Tibial nerve (tissue), 4 donors: ENCODE data around the gene LYPD6. TPM values are rescaled to one million over a fixed set of nuclear protein-coding genes. Genes with fewer than 3 reads are reported as not detected.

Source experiments
- DNase-seq, 2 donors: peaks; one replicate each; pipeline ENCODE4 v3.0.0-alpha.2; 2019; ENCODE audit warnings: low spot score in 2 of 2
- H3K27ac ChIP-seq, 4 donors: fragments of 200-600 bp; sonication (generic) in 3 of 4; one replicate each; pipeline ENCODE4 v1.5.1; 2017 to 2019; ENCODE audit warnings: mild to moderate bottlenecking in 1 of 4
- H3K27me3 ChIP-seq, 2 donors: fragments of 200-600 bp; sonication (generic) in 1 of 2; one replicate each; pipeline versions ENCODE4 v1.5.1 to v1.6.0; 2017 to 2019
- H3K36me3 ChIP-seq, 3 donors: fragments of 200-600 bp; sonication (generic); one replicate each; pipeline ENCODE4 v1.5.1; 2018 to 2019
- H3K4me1 ChIP-seq, 4 donors: fragments of 200-600 bp; sonication (generic) in 3 of 4; one replicate each; pipeline ENCODE4 v1.5.1; 2017 to 2019
- H3K4me3 ChIP-seq, 4 donors: fragments of 200-600 bp; sonication (generic) in 3 of 4; one replicate each; pipeline ENCODE4 v1.5.1; 2017 to 2019; ENCODE audit warnings: mild to moderate bottlenecking in 1 of 4, moderate library complexity in 1 of 4
- H3K9me3 ChIP-seq, 4 donors: fragments of 200-600 bp; sonication (generic) in 3 of 4; one replicate each; pipeline ENCODE4 v1.5.1; 2017 to 2019
- EP300 ChIP-seq, 2 donors: sonication (generic); formaldehyde crosslinking; IDR thresholded peaks; one replicate each; pipeline ENCODE4 v1.6.1; 2017; ENCODE audit warnings: antibody characterized with exemption in 2 of 2, mild to moderate bottlenecking in 1 of 2
- POLR2A ChIP-seq, 2 donors: fragments of 450-650 bp; IDR thresholded peaks; one replicate each; pipeline ENCODE4 v1.6.1; 2017; ENCODE audit warnings: antibody characterized with exemption in 2 of 2, mild to moderate bottlenecking in 2 of 2, moderate library complexity in 2 of 2
- WGBS, 2 donors: methylation state at CpG; one replicate each; pipeline ENCODE4 v1.1.5; 2018; 5-methylcytosine and 5-hydroxymethylcytosine counted together
- total RNA-seq, 4 donors: library from RNA; depleted of rRNA; stranded (reverse); fragments of >200 nt; gene quantifications; one replicate each; pipeline ENCODE4 v1.1.0, GENCODE V29; 2016
- TF ChIP-seq, protein P1 (sequence below), 5 experiments: fragments of 200-600 bp in 3 of 5; fragments of 450-650 bp in 2 of 5; sonication (generic) in 3 of 5; IDR thresholded peaks; one replicate each; pipeline ENCODE4 v1.5.1; 2016 to 2019; ENCODE audit warnings: antibody characterized with exemption in 5 of 5, mild to moderate bottlenecking in 3 of 5, moderate library complexity in 2 of 5

The LYPD6 gene
- total RNA-seq, 4 donors from 2014 or later, result 2.4 to 10.7 (median 8.2) TPM

DNA sequence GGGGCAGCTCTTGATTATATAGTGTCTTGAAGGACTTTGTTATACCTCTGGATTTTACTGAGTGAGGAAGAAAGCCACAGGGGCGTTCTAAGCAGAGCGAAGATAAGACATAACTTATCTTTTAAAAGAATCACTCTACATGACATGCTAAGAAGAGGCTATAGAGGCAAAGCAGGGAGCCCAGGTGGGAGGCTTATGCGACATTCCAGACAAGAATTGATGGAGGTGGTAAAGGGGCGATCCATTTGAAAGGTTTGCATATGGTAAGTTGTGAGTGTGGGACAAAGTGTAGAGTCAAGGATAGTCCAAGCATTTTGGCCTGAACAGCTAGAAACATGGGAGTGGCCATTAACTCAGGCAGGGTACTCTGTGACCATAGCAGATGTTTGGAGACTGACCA, 49.8 kb downstream of the LYPD6 start:
- DNase-seq, result no peak
- H3K27ac ChIP-seq, result no peak overlapping the region
- no peaks in the 10 kb centered on the region for H3K36me3 ChIP-seq
- H3K4me1 ChIP-seq, result peaks cover 0 to 12% (median 0%) of the 10 kb centered on the region in 4 donors
- 94 to 95% methylated on average over 4 of the region's 4 CpGs for WGBS, 2 donors
- H3K4me3 ChIP-seq, result no peak overlapping the region
- H3K27me3 ChIP-seq, result no peaks in the 10 kb centered on the region
- H3K9me3 ChIP-seq, result no peaks in the 10 kb centered on the region
- no peak for TF ChIP-seq POLR2A (IDR thresholded peaks at IDR 0.05)
- no peak for TF ChIP-seq EP300 (IDR thresholded peaks at IDR 0.05)
- TF ChIP-seq, protein P1, sequence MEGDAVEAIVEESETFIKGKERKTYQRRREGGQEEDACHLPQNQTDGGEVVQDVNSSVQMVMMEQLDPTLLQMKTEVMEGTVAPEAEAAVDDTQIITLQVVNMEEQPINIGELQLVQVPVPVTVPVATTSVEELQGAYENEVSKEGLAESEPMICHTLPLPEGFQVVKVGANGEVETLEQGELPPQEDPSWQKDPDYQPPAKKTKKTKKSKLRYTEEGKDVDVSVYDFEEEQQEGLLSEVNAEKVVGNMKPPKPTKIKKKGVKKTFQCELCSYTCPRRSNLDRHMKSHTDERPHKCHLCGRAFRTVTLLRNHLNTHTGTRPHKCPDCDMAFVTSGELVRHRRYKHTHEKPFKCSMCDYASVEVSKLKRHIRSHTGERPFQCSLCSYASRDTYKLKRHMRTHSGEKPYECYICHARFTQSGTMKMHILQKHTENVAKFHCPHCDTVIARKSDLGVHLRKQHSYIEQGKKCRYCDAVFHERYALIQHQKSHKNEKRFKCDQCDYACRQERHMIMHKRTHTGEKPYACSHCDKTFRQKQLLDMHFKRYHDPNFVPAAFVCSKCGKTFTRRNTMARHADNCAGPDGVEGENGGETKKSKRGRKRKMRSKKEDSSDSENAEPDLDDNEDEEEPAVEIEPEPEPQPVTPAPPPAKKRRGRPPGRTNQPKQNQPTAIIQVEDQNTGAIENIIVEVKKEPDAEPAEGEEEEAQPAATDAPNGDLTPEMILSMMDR (IDR thresholded peaks at IDR 0.05), result no peak

DNA sequence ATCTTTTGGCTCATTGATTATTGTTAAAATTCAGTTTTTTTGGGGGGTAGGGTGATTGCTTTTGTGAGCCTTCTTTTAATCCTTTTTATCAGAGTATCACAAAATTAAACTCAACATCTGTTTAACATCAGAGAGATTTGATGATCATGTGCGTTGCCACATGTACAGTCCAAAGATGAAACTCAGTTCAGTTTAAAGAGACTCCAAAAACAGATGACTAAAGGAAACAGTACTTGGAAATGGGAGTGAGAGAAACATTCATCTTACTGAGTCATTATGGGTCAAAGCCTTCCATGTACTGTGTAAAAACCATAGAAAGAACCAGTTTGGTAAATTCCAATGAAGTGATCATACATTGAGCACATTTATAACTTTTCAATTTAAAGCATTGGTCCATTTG, 53.0 kb downstream of the LYPD6 start:
- WGBS, 2 donors, result 63 to 70% methylated on average over 1 of the region's 1 CpG
- Histone ChIP-seq H3K9me3 (no peaks in the 10 kb centered on the region), H3K36me3 (no peaks in the 10 kb centered on the region), H3K27ac (no peak overlapping the region), H3K27me3 (no peaks in the 10 kb centered on the region), H3K4me3 (no peak overlapping the region), H3K4me1 (no peaks in the 10 kb centered on the region)
- TF ChIP-seq POLR2A (IDR thresholded peaks at IDR 0.05) (no peak), EP300 (IDR thresholded peaks at IDR 0.05) (peak in 1 of 2 donors; percentile 31)
- no peak for DNase-seq

DNA sequence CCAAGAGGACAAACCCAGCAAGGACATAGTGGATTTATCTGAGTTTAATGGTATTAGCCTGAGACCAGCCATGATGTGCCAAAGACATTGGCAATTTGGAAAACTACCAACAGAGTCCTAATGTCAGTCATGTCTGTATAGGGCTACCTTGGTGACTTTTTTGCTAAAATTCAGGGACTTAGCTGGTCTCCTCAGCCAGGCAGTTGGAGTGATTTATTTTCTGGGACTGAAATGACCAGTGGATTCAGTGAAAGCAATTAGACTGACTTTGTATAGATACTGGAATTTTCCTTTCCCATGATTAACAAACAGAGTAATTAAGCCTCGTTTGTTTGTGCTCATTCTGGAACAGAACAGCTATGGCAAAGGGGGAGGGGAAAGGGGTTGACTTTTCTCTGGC, 55.0 kb downstream of the LYPD6 start:
- Histone ChIP-seq H3K27me3 (no peaks in the 10 kb centered on the region), H3K9me3 (no peaks in the 10 kb centered on the region), H3K27ac (no peak overlapping the region), H3K4me1 (no peaks in the 10 kb centered on the region), H3K4me3 (no peak overlapping the region), H3K36me3 (no peaks in the 10 kb centered on the region)
- 25 to 43% methylated on average over 1 of the region's 1 CpG for WGBS, 2 donors
- DNase-seq, result no peak
- TF ChIP-seq POLR2A (IDR thresholded peaks at IDR 0.05), result no peak
- TF ChIP-seq, protein P1 (IDR thresholded peaks at IDR 0.05), result no peak
- no peak for TF ChIP-seq EP300 (IDR thresholded peaks at IDR 0.05)

DNA sequence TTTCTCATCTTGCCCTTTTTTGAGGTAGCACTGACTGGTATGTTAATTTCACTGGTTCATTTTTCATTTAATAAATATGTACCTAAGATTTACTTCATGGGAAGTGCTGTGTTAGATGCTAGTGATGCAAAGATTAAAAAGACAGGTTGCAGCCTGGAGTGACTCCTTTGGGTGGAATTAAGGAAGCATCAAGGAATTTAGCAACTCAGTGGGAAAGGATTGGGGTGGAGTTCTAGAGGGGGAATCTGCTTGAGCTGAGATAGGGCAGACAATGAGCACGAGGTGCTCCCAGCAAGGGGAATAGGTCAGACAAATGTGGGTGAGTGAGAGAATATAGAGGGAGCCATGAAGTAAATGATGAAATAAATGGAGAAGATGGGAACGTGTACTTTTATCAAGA, 57.0 kb downstream of the LYPD6 start:
- TF ChIP-seq, protein P1 (IDR thresholded peaks at IDR 0.05), result no peak
- TF ChIP-seq EP300 (IDR thresholded peaks at IDR 0.05) (no peak), POLR2A (IDR thresholded peaks at IDR 0.05) (no peak)
- no peaks in the 10 kb centered on the region for H3K4me1 ChIP-seq
- DNase-seq, result no peak
- no peaks in the 10 kb centered on the region for H3K27me3 ChIP-seq
- no peak overlapping the region for H3K27ac ChIP-seq
- no peak overlapping the region for H3K4me3 ChIP-seq
- 72 to 76% methylated on average over 2 of the region's 2 CpGs for WGBS, 2 donors
- no peaks in the 10 kb centered on the region for H3K9me3 ChIP-seq
- no peaks in the 10 kb centered on the region for H3K36me3 ChIP-seq

DNA sequence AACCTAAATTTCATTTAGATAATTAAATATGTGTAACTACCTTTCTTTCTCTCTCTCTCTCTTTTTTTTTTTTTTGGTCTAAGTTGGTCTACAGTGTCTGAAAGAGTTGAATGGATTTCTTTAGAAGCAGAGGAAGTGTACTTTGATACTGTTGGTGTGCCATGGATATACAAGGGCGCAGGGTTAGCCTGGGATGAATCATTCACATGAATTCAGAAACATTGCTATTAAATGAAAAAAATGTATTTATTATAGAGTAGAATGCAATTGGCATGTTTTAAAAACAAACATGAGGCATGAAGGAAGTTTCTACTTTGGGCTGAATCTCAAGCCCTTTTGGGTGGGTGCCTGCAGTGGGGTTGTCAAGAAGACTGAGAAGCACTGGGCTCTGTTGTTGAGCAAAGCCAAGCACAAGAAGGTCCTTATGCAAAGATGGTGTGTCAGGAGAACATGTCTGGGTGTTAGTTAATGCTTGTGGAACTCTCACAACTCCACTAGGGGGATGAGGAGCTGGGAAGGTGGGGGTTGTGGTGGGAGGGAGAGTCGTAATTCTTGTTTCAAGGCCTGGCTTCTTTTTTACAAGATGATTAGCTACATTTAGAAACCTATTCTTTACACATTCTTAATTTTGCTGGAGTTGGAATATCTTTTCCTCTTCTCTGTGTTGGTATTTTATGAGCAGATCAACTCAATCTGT, 57.9 kb downstream of the LYPD6 start:
- Histone ChIP-seq H3K27ac (no peak overlapping the region), H3K36me3 (no peaks in the 10 kb centered on the region), H3K27me3 (no peaks in the 10 kb centered on the region), H3K4me1 (no peaks in the 10 kb centered on the region), H3K9me3 (no peaks in the 10 kb centered on the region), H3K4me3 (no peak overlapping the region)
- no peak for TF ChIP-seq EP300 (IDR thresholded peaks at IDR 0.05)
- no peak for TF ChIP-seq POLR2A (IDR thresholded peaks at IDR 0.05)
- TF ChIP-seq, protein P1 (IDR thresholded peaks at IDR 0.05), result no peak
- no peak for DNase-seq
- WGBS, 2 donors, result 54 to 58% methylated on average over 2 of the region's 2 CpGs
